K562 (cell line): ENCODE measurements around the gene XPO1. TPM values are rescaled to one million over a fixed set of nuclear protein-coding genes. Genes with fewer than 3 reads are reported as not detected.
A peak's percentile ranks its signal among the peaks of the same experiment; 100 is the strongest.

Experiments used
- ATAC-seq: fragments of 200-7000 bp; cut with Tn5 transposase; 3 replicates; pipeline ENCODE4 v1.9.1; 2020; ENCODE audit warnings: moderate library complexity
- BruUV-seq: library from RNA; stranded (reverse); fragments of 400-500 nt; replicated peaks from 2 replicates; lab custom pipeline; 2021; lab: Mats Ljungman, UMichigan
- CTCF ChIA-PET: fragments of 300-600 bp; formaldehyde crosslinking; extraction: SDS; loops from one replicate; lab custom pipeline; 2021; ENCODE audit warnings: low intra/inter-chr PET ratio; lab: Yijun Ruan, JAX
- POLR2A ChIA-PET: fragments of 300-600, 350-650 bp; sonication (Branson Sonifier 250); formaldehyde crosslinking; extraction: SDS; loops from one replicate; lab custom pipeline; 2021; ENCODE audit warnings: antibody characterized with exemption, inconsistent platforms; lab: Yijun Ruan, JAX
- DNase-seq, 4 experiments: peaks; one replicate each; pipeline versions ENCODE4 v3.0.0 to v3.0.0-alpha.2; 2011 to 2018; ENCODE audit warnings: low spot score in 3 of 4, mixed read lengths in 3 of 4; ENCODE audit errors: extremely low read depth in 1 of 4
- FAIRE-seq: peaks from 2 replicates; lab custom pipeline; 2011; peaks lifted over from hg19 to GRCh38; lab: Jason Lieb, UNC
- H2AFZ ChIP-seq: 2 replicates; pipeline ENCODE4 v1.6.0; 2011; ENCODE audit warnings: low read depth, low read length, control low read depth, inconsistent platforms
- H3K27ac ChIP-seq: fragments of 200-600 bp; 3 replicates; pipeline ENCODE4 v1.8.0; 2011; ENCODE audit warnings: low read depth, mild to moderate bottlenecking, control low read depth, inconsistent platforms, low read length, moderate library complexity, mixed read lengths; ENCODE audit errors: extremely low read depth
- H3K27me3 ChIP-seq, 2 experiments: fragments of 300-600 bp in 1 of 2; 2 replicates in 1 of 2; 3 replicates in 1 of 2; pipeline versions ENCODE4 v1.6.0 to v1.8.0; 2011; ENCODE audit warnings: inconsistent platforms in 2 of 2, low read length in 2 of 2, mild to moderate bottlenecking in 1 of 2, mixed read lengths in 1 of 2, moderate library complexity in 1 of 2; ENCODE audit not compliant: control insufficient read depth in 2 of 2, insufficient read depth in 2 of 2
- H3K36me3 ChIP-seq: fragments of 300-600 bp; 3 replicates; pipeline ENCODE4 v1.8.0; 2011; ENCODE audit warnings: mild to moderate bottlenecking, low read length, inconsistent platforms; ENCODE audit not compliant: control insufficient read depth, insufficient read depth
- H3K4me1 ChIP-seq, 2 experiments: fragments of 200-600 bp in 1 of 2; replicated peaks in 1 of 2; 2 replicates in 1 of 2; 3 replicates in 1 of 2; pipeline versions ENCODE4 v1.5.1 to v1.8.0; 2011; ENCODE audit warnings: inconsistent platforms in 2 of 2, low read length in 2 of 2, mild to moderate bottlenecking in 1 of 2, mixed read lengths in 1 of 2, moderate library complexity in 1 of 2; ENCODE audit not compliant: control insufficient read depth in 2 of 2, insufficient read depth in 2 of 2
- H3K4me2 ChIP-seq: 2 replicates; pipeline ENCODE4 v1.6.1; 2011; ENCODE audit warnings: low read length, control low read depth, inconsistent platforms, mixed read lengths; ENCODE audit not compliant: insufficient read depth
- H3K4me3 ChIP-seq: fragments of 200-600 bp; sonication (generic), shearing (Covaris generic); 2 replicates; pipeline ENCODE4 v1.5.1; 2016; ENCODE audit warnings: control low read depth, inconsistent platforms
- H3K79me2 ChIP-seq: fragments of 200-600 bp; 3 replicates; pipeline ENCODE4 v1.8.0; 2011; ENCODE audit warnings: low read length, inconsistent platforms; ENCODE audit not compliant: control insufficient read depth, insufficient read depth
- H3K9ac ChIP-seq, 2 experiments: 2 replicates each; pipeline versions ENCODE4 v1.6.0 to v1.6.1; 2011; ENCODE audit warnings: low read depth in 2 of 2, low read length in 2 of 2, control low read depth in 1 of 2, inconsistent platforms in 1 of 2, mild to moderate bottlenecking in 1 of 2, mixed read lengths in 1 of 2; ENCODE audit not compliant: insufficient read depth in 1 of 2
- H3K9me1 ChIP-seq: one replicate; pipeline ENCODE4 v1.6.0; 2011; ENCODE audit warnings: inconsistent platforms, mild to moderate bottlenecking, low read length, moderate library complexity; ENCODE audit not compliant: control insufficient read depth, insufficient read depth
- H3K9me3 ChIP-seq: replicated peaks from 2 replicates; pipeline ENCODE4 v1.5.1; 2011; ENCODE audit warnings: low read depth, low read length, inconsistent platforms; ENCODE audit not compliant: control insufficient read depth, insufficient read depth
- H4K20me1 ChIP-seq: replicated peaks from 2 replicates; pipeline ENCODE4 v1.6.1; 2011; ENCODE audit warnings: low read length, inconsistent platforms, mixed read lengths; ENCODE audit not compliant: control insufficient read depth, insufficient read depth
- DPF2 ChIP-seq: fragments of 450-650 bp; IDR thresholded peaks from 2 replicates; pipeline ENCODE4 v1.6.1; 2016
- EHMT2 ChIP-seq: fragments of 450-650 bp; IDR thresholded peaks from 2 replicates; pipeline ENCODE4 v1.6.1; 2018; ENCODE audit warnings: antibody characterized with exemption
- ELF4 ChIP-seq: fragments of 450-650 bp; formaldehyde crosslinking; IDR thresholded peaks from 2 replicates; pipeline ENCODE4 v1.4.0; 2022; ENCODE audit warnings: missing genetic modification characterization
- FIP1L1 ChIP-seq: fragments of 200-400 bp; formaldehyde crosslinking; IDR thresholded peaks from 2 replicates; pipeline ENCODE4 v1.6.1; 2018; ENCODE audit warnings: mild to moderate bottlenecking, low read depth, low read length; ENCODE audit not compliant: poor library complexity, severe bottlenecking
- HDAC3 ChIP-seq: fragments of 450-650 bp; IDR thresholded peaks from 2 replicates; pipeline ENCODE4 v1.6.1; 2018; ENCODE audit warnings: borderline replicate concordance, mild to moderate bottlenecking, moderate library complexity; ENCODE audit not compliant: partially characterized antibody
- HDAC6 ChIP-seq: IDR thresholded peaks from 2 replicates; pipeline ENCODE4 v1.6.1; 2012; ENCODE audit warnings: low read depth, mild to moderate bottlenecking, control low read depth, inconsistent platforms, low read length, moderate library complexity
- MCM5 ChIP-seq: fragments of 450-650 bp; IDR thresholded peaks from 2 replicates; pipeline ENCODE4 v1.6.1; 2016; ENCODE audit warnings: low read depth
- NEUROD1 ChIP-seq: fragments of 150-350 bp; IDR thresholded peaks from 2 replicates; pipeline ENCODE4 v1.6.1; 2014; ENCODE audit warnings: borderline replicate concordance, low read length, low read depth; ENCODE audit not compliant: partially characterized antibody
- NFIX ChIP-seq: fragments of 250-450 bp; sonication (Bioruptor Pico); IDR thresholded peaks from 2 replicates; pipeline ENCODE4 v1.4.0; 2020; ENCODE audit warnings: low read depth, mild to moderate bottlenecking, moderate library complexity
- NR3C1 ChIP-seq: sonication (generic); formaldehyde crosslinking; IDR thresholded peaks from 2 replicates; pipeline ENCODE4 v1.8.1; 2022; ENCODE audit warnings: missing genetic modification reagents
- SMARCA4 ChIP-seq: fragments of 450-650 bp; IDR thresholded peaks from 2 replicates; pipeline ENCODE4 v1.6.1; 2016
- SNAPC5 ChIP-seq: fragments of 250-450 bp; sonication (Bioruptor Pico); IDR thresholded peaks from 2 replicates; pipeline ENCODE4 v1.8.0; 2021; ENCODE audit warnings: moderate library complexity, mild to moderate bottlenecking, inconsistent platforms
- ZNF124 ChIP-seq: sonication (generic); formaldehyde crosslinking; IDR thresholded peaks from 2 replicates; pipeline ENCODE4 v1.8.1; 2022; ENCODE audit warnings: missing genetic modification reagents
- ZNF224 ChIP-seq: sonication (generic); formaldehyde crosslinking; IDR thresholded peaks from 2 replicates; pipeline ENCODE4 v1.8.0; 2022; ENCODE audit warnings: mild to moderate bottlenecking, missing genetic modification reagents
- ZNF436 ChIP-seq: fragments of 250-450, 450-650 bp; sonication (Bioruptor Pico); formaldehyde crosslinking; IDR thresholded peaks from 2 replicates; pipeline ENCODE4 v1.7.0; 2020; ENCODE audit warnings: mild to moderate bottlenecking
- WGBS: fragments of 100-300 bp; shearing (Covaris generic); methylation state at CpG from one replicate; pipeline ENCODE4 v1.1.6; 2016; ENCODE audit warnings: low coverage, mixed read lengths; ENCODE audit not compliant: insufficient coverage; ENCODE audit errors: missing lambda C conversion rate; 5-methylcytosine and 5-hydroxymethylcytosine counted together
- in situ Hi-C: fragments of 300-500 bp; cut with MboI; formaldehyde crosslinking; loops from 4 replicates; pipeline ENCODE4 v1.15.0; 2018; ENCODE audit warnings: inconsistent platforms, mixed read lengths
- intact Hi-C: fragments of 100-400 bp; cut with micrococcal nuclease; formaldehyde crosslinking; loops from 2 replicates; pipeline ENCODE4 v1.14.2; 2022
- polyA plus RNA-seq, 8 experiments: library from polyadenylated mRNA; depleted of rRNA in 4 of 8; stranded (reverse) in 5 of 8; unstranded in 3 of 8; fragments of >200 nt; fragmentation: Nextera tagmentation in 2 of 8; fragmentation: Illumina TruSeq in 1 of 8; extraction: Ambion mirVana in 2 of 8; extraction: Trizol in 1 of 8; gene quantifications; 2 replicates each; pipeline versions ENCODE4 v1.2.1 to v1.2.3, GENCODE V29; 2011 to 2014; ENCODE audit warnings: inconsistent platforms in 1 of 8, missing spikeins in 1 of 8
- total RNA-seq, 7 experiments: library from RNA; depleted of rRNA in 6 of 7; stranded (reverse); fragments of >200 nt in 6 of 7; fragmentation: Illumina TruSeq in 2 of 7; extraction: Trizol in 2 of 7; gene quantifications; 2 replicates each; pipeline versions ENCODE4 v1.2.1 to v1.2.3, GENCODE V29; 2011 to 2021; ENCODE audit warnings: low replicate concordance in 1 of 7
- TF ChIP-seq, protein P1 (sequence below), 2 experiments: fragments of 200-800 bp in 1 of 2; sonication (Bioruptor generic) in 1 of 2; sonication (generic) in 1 of 2; formaldehyde crosslinking in 1 of 2; IDR thresholded peaks in 1 of 2; conservative IDR thresholded peaks in 1 of 2; 2 replicates each; pipeline versions ENCODE4 v1.5.0 to v1.6.1; 2016 to 2020; ENCODE audit warnings: missing compliant biosample characterization in 1 of 2, missing genetic modification characterization in 1 of 2, missing genetic modification reagents in 1 of 2
- TF ChIP-seq, protein P2 (sequence below): fragments of 450-650 bp; IDR thresholded peaks from 2 replicates; pipeline ENCODE4 v1.6.1; 2017; ENCODE audit warnings: mild to moderate bottlenecking, moderate library complexity
- TF ChIP-seq, protein P3 (sequence below): sonication (generic); formaldehyde crosslinking; IDR thresholded peaks from 2 replicates; pipeline ENCODE4 v1.8.1; 2022; ENCODE audit warnings: missing genetic modification reagents

Gene XPO1
- total and polyA plus RNA-seq, 9 of the 15 experiments (the other 6 are each of a cell fraction or from before 2014, with no cell fraction given) = 86.2 to 307 (median 216) TPM

DNA sequence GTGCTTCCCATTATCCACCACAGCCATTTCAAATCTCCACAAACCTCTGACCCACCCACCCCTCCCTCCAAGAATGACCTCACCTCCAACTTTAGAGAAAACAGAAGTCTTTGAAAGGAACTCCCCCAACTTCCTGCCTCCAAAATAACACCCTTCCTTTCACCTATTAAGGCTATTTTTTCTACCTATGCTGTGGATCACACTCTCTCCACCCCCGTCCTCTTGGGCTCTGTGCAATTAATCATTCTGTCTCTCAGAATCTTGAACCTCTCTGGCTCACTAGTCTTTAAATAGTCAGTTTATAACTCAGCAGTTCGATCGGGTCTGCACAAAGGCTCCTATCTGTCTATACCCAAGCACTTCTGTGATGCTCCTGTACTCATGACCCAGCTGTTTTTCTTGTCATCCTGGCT is 37.3 kb upstream of the XPO1 start (continued):
- TF ChIP-seq NFIX (CRISPR knock-in tag) (no peak), SNAPC5 (CRISPR knock-in tag) (no peak), ZNF224 (CRISPR knock-in tag) (no peak), DPF2 (peak; percentile 35; the same call in 1 of the 2 replicates)
- TF ChIP-seq, protein P1, sequence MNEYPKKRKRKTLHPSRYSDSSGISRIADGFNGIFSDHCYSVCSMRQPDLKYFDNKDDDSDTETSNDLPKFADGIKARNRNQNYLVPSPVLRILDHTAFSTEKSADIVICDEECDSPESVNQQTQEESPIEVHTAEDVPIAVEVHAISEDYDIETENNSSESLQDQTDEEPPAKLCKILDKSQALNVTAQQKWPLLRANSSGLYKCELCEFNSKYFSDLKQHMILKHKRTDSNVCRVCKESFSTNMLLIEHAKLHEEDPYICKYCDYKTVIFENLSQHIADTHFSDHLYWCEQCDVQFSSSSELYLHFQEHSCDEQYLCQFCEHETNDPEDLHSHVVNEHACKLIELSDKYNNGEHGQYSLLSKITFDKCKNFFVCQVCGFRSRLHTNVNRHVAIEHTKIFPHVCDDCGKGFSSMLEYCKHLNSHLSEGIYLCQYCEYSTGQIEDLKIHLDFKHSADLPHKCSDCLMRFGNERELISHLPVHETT (CRISPR knock-in tag; conservative IDR thresholded peaks at IDR 0.05 in 1 of 2, IDR thresholded peaks at IDR 0.05 in 1 of 2) = 0 out of 4 replicates have a peak, but pooled peaks of 1 of the 2 experiments have one; percentile 18

- Histone ChIP-seq H3K79me2 (no peaks in the 10 kb centered on the region), H3K36me3 (no peaks in the 10 kb centered on the region), H3K27me3 (peaks cover 5 to 13% of the 10 kb centered on the region in 2 experiments), H2AFZ (no peak overlapping the region), H3K9ac (no peak overlapping the region), H4K20me1 (no peaks in the 10 kb centered on the region), H3K4me2 (no peak overlapping the region), H3K4me1 (no peaks in the 10 kb centered on the region; a peak in 1 of 5 replicates), H3K9me1 (no peaks in the 10 kb centered on the region), H3K9me3 (no peaks in the 10 kb centered on the region), H3K27ac (no peak overlapping the region), H3K4me3 (no peak overlapping the region)
- intact Hi-C loops (no loop called here), in situ Hi-C loops (no loop called here)
- ATAC-seq = no peak
- no TSS peak for BruUV-seq
- FAIRE-seq = no peak
- CTCF ChIA-PET = no interaction called here
- WGBS = 40% methylated on average over 7 of the region's 7 CpGs
- no peak for DNase-seq
- POLR2A ChIA-PET = no interaction called here
- TF ChIP-seq, protein P2, sequence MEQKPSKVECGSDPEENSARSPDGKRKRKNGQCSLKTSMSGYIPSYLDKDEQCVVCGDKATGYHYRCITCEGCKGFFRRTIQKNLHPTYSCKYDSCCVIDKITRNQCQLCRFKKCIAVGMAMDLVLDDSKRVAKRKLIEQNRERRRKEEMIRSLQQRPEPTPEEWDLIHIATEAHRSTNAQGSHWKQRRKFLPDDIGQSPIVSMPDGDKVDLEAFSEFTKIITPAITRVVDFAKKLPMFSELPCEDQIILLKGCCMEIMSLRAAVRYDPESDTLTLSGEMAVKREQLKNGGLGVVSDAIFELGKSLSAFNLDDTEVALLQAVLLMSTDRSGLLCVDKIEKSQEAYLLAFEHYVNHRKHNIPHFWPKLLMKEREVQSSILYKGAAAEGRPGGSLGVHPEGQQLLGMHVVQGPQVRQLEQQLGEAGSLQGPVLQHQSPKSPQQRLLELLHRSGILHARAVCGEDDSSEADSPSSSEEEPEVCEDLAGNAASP = no peak
- no peak for TF ChIP-seq MCM5
- TF ChIP-seq HDAC3 = no peak
- TF ChIP-seq HDAC6 = no peak
- no peak for TF ChIP-seq NR3C1 (CRISPR knock-in tag)
- no peak for TF ChIP-seq ZNF436 (CRISPR knock-in tag)
- no peak for TF ChIP-seq NEUROD1
- no peak for TF ChIP-seq ELF4 (CRISPR knock-in tag)
- TF ChIP-seq, protein P3, sequence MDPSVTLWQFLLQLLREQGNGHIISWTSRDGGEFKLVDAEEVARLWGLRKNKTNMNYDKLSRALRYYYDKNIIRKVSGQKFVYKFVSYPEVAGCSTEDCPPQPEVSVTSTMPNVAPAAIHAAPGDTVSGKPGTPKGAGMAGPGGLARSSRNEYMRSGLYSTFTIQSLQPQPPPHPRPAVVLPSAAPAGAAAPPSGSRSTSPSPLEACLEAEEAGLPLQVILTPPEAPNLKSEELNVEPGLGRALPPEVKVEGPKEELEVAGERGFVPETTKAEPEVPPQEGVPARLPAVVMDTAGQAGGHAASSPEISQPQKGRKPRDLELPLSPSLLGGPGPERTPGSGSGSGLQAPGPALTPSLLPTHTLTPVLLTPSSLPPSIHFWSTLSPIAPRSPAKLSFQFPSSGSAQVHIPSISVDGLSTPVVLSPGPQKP = no peak
- no peak for TF ChIP-seq ZNF124 (CRISPR knock-in tag)
- no peak for TF ChIP-seq FIP1L1
- no peak for TF ChIP-seq SMARCA4
- TF ChIP-seq EHMT2 = no peak
Observed at GRCh38 chr2:61566566-61566965, 28.4 kb upstream of the XPO1 start.
